Peyer's patch (tissue), 4 donors: ENCODE results near the gene BCL7A.

Experiments
- POLR2A ChIP-seq, 2 donors: fragments of 450-650 bp; IDR thresholded peaks; one replicate each; pipeline ENCODE4 v1.5.1; 2017; ENCODE audit warnings: antibody characterized with exemption in 2 of 2, mild to moderate bottlenecking in 2 of 2, moderate library complexity in 2 of 2
- TF ChIP-seq, protein P1 (sequence below), 6 experiments: fragments of 450-650 bp in 4 of 6; fragments of 200-600 bp in 2 of 6; sonication (generic) in 1 of 6; IDR thresholded peaks; one replicate each; pipeline ENCODE4 v1.5.1; 2017 to 2019; ENCODE audit warnings: antibody characterized with exemption in 6 of 6, mild to moderate bottlenecking in 3 of 6, moderate library complexity in 1 of 6

DNA sequence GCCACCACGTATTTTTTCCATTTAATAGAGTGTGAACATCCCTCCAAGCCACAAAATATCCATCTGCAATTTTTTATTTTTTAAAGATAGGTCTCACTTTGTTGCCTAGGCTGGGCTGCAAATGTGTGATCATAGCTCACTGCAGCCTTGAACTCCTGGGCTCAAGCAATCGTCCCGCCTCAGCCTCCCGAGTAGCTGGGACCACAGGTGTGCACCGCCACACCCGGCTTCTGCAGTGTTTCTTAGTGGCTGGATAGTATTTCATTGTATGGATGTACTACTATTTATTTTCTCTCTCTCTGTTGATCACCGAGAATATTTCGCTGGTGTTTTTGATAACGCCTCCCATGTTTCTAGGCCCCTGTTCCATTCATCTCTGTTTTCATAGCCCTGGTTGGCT is 74.3 kb downstream of the BCL7A start:
- TF ChIP-seq, protein P1, sequence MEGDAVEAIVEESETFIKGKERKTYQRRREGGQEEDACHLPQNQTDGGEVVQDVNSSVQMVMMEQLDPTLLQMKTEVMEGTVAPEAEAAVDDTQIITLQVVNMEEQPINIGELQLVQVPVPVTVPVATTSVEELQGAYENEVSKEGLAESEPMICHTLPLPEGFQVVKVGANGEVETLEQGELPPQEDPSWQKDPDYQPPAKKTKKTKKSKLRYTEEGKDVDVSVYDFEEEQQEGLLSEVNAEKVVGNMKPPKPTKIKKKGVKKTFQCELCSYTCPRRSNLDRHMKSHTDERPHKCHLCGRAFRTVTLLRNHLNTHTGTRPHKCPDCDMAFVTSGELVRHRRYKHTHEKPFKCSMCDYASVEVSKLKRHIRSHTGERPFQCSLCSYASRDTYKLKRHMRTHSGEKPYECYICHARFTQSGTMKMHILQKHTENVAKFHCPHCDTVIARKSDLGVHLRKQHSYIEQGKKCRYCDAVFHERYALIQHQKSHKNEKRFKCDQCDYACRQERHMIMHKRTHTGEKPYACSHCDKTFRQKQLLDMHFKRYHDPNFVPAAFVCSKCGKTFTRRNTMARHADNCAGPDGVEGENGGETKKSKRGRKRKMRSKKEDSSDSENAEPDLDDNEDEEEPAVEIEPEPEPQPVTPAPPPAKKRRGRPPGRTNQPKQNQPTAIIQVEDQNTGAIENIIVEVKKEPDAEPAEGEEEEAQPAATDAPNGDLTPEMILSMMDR (IDR thresholded peaks at IDR 0.05) = no peak
- no peak for TF ChIP-seq POLR2A (IDR thresholded peaks at IDR 0.05)
